H1 (cell line): Measurements from ENCODE around the gene IAPP. TPM values are rescaled to one million over a fixed set of nuclear protein-coding genes. Genes with fewer than 3 reads are reported as not detected.

ENCODE experiments used
- CTCF ChIA-PET: fragments of 300-600 bp; sonication (Branson Sonifier 250); formaldehyde crosslinking; loops from one replicate; lab custom pipeline; 2021; ENCODE audit not compliant: partially characterized antibody; lab: Charles Lee
- POLR2A ChIA-PET: fragments of 300-600 bp; sonication (Branson Sonifier 250); formaldehyde crosslinking; loops from one replicate; lab custom pipeline; 2021; ENCODE audit warnings: inconsistent platforms; ENCODE audit not compliant: partially characterized antibody; lab: Charles Lee
- DNase-seq, 2 experiments: peaks; one replicate each; pipeline versions ENCODE4 v3.0.0 to v3.0.0-alpha.2; 2010 to 2022; ENCODE audit warnings: low spot score in 2 of 2, low read depth in 1 of 2, mixed read lengths in 1 of 2
- FAIRE-seq: peaks from 2 replicates; lab custom pipeline; 2011; peaks lifted over from hg19 to GRCh38; lab: Jason Lieb, UNC
- H2AFZ ChIP-seq: 2 replicates; pipeline ENCODE4 v1.8.1; 2012; ENCODE audit warnings: low read length, inconsistent platforms
- H2AK5ac ChIP-seq: 2 replicates; pipeline ENCODE4 v1.6.1; 2013; ENCODE audit warnings: low read depth, low read length
- H2BK120ac ChIP-seq: replicated peaks from 2 replicates; pipeline ENCODE3; 2013; ENCODE audit warnings: low read depth, low read length, inconsistent platforms
- H2BK12ac ChIP-seq: 2 replicates; pipeline ENCODE4 v1.6.1; 2013; ENCODE audit warnings: low read depth, low read length
- H2BK15ac ChIP-seq: 2 replicates; pipeline ENCODE4 v1.6.1; 2013; ENCODE audit warnings: low read length
- H2BK20ac ChIP-seq: 2 replicates; pipeline ENCODE4 v1.6.1; 2013; ENCODE audit warnings: low read length
- H2BK5ac ChIP-seq: 2 replicates; pipeline ENCODE4 v1.6.1; 2013; ENCODE audit warnings: low read depth, low read length
- H3K14ac ChIP-seq: 2 replicates; pipeline ENCODE4 v1.6.1; 2013; ENCODE audit warnings: inconsistent platforms; ENCODE audit not compliant: insufficient read length
- H3K18ac ChIP-seq: 2 replicates; pipeline ENCODE4 v1.6.1; 2013; ENCODE audit warnings: low read length; ENCODE audit errors: extremely low read depth
- H3K23ac ChIP-seq: 2 replicates; pipeline ENCODE4 v1.6.1; 2013; ENCODE audit warnings: inconsistent platforms; ENCODE audit not compliant: insufficient read length
- H3K23me2 ChIP-seq: 2 replicates; pipeline ENCODE4 v1.6.1; 2013; ENCODE audit warnings: low read depth, low read length
- H3K27ac ChIP-seq: 2 replicates; pipeline ENCODE4 v1.6.1; 2011; ENCODE audit warnings: low read depth, low read length, inconsistent platforms
- H3K27me3 ChIP-seq, 4 experiments: replicated peaks in 1 of 4; 1 replicate in 1 of 4; 2 replicates in 3 of 4; pipeline versions ENCODE4 v1.6.1 to v1.8.1; 2011 to 2013; ENCODE audit warnings: low read length in 3 of 4, mild to moderate bottlenecking in 3 of 4, inconsistent platforms in 2 of 4, mixed read lengths in 2 of 4, moderate library complexity in 1 of 4; ENCODE audit not compliant: control insufficient read depth in 3 of 4, insufficient read depth in 3 of 4; ENCODE audit errors: extremely low read depth in 1 of 4
- H3K36me3 ChIP-seq, 4 experiments: 2 replicates each; pipeline versions ENCODE4 v1.6.1 to v1.8.1; 2011 to 2013; ENCODE audit warnings: mild to moderate bottlenecking in 4 of 4, low read length in 3 of 4, moderate library complexity in 2 of 4, control low read depth in 1 of 4, inconsistent platforms in 1 of 4; ENCODE audit not compliant: insufficient read depth in 4 of 4, control insufficient read depth in 2 of 4
- H3K4ac ChIP-seq: replicated peaks from 2 replicates; pipeline ENCODE3; 2013; ENCODE audit warnings: low read length, low read depth, mixed read lengths, inconsistent platforms; ENCODE audit not compliant: insufficient read length
- H3K4me1 ChIP-seq, 4 experiments: replicated peaks in 1 of 4; 1 replicate in 1 of 4; 2 replicates in 3 of 4; pipeline versions ENCODE4 v1.6.1 to v1.8.1; 2011 to 2013; ENCODE audit warnings: low read length in 3 of 4, inconsistent platforms in 2 of 4, mixed read lengths in 1 of 4; ENCODE audit not compliant: insufficient read depth in 4 of 4, control insufficient read depth in 3 of 4
- H3K4me2 ChIP-seq, 2 experiments: 2 replicates each; pipeline versions ENCODE4 v1.6.1 to v1.8.1; 2011 to 2013; ENCODE audit warnings: low read depth in 2 of 2, low read length in 2 of 2, control low read depth in 1 of 2, inconsistent platforms in 1 of 2, mild to moderate bottlenecking in 1 of 2; ENCODE audit not compliant: insufficient read depth in 1 of 2
- H3K4me3 ChIP-seq, 4 experiments: fragments of 200-600, 300-600 bp in 1 of 4; sonication (generic), shearing (Covaris generic), sonication (Bioruptor Twin) in 1 of 4; 2 replicates each; pipeline versions ENCODE4 v1.5.1 to v1.8.1; 2011 to 2016; ENCODE audit warnings: low read length in 4 of 4, low read depth in 3 of 4, control low read depth in 2 of 4, inconsistent platforms in 2 of 4, mild to moderate bottlenecking in 2 of 4, mixed read lengths in 1 of 4, moderate library complexity in 1 of 4; ENCODE audit not compliant: insufficient read depth in 2 of 4; ENCODE audit errors: extremely low read depth in 1 of 4
- H3K56ac ChIP-seq: replicated peaks from 2 replicates; pipeline ENCODE3; 2013; ENCODE audit warnings: low read depth, mild to moderate bottlenecking, mixed read lengths, low read length, inconsistent platforms; ENCODE audit not compliant: insufficient read length
- H3K79me1 ChIP-seq: 2 replicates; pipeline ENCODE4 v1.6.1; 2013; ENCODE audit warnings: low read depth, low read length, control low read depth
- H3K79me2 ChIP-seq, 2 experiments: 2 replicates each; pipeline versions ENCODE4 v1.6.1 to v1.8.1; 2012 to 2013; ENCODE audit warnings: low read length in 2 of 2, mild to moderate bottlenecking in 2 of 2, inconsistent platforms in 1 of 2; ENCODE audit not compliant: insufficient read depth in 2 of 2, control insufficient read depth in 1 of 2
- H3K9ac ChIP-seq, 4 experiments: replicated peaks in 1 of 4; 1 replicate in 1 of 4; 2 replicates in 3 of 4; pipeline versions ENCODE4 v1.6.1 to v1.8.1; 2011 to 2013; ENCODE audit warnings: low read depth in 3 of 4, low read length in 3 of 4, control low read depth in 2 of 4, mild to moderate bottlenecking in 2 of 4, moderate library complexity in 2 of 4, inconsistent platforms in 1 of 4; ENCODE audit errors: extremely low read depth in 1 of 4
- H3K9me3 ChIP-seq, 2 experiments: 2 replicates each; pipeline versions ENCODE4 v1.6.1 to v1.8.1; 2012 to 2013; ENCODE audit warnings: mild to moderate bottlenecking in 2 of 2, moderate library complexity in 2 of 2, control low read depth in 1 of 2, inconsistent platforms in 1 of 2, low read depth in 1 of 2, low read length in 1 of 2, mixed read lengths in 1 of 2; ENCODE audit not compliant: insufficient read depth in 2 of 2
- H4K20me1 ChIP-seq, 2 experiments: replicated peaks in 1 of 2; 2 replicates each; pipeline versions ENCODE3 to v1.8.1; 2011 to 2013; ENCODE audit warnings: inconsistent platforms in 2 of 2, low read length in 2 of 2, mild to moderate bottlenecking in 1 of 2; ENCODE audit not compliant: insufficient read depth in 2 of 2, control insufficient read depth in 1 of 2
- H4K5ac ChIP-seq: 2 replicates; pipeline ENCODE4 v1.6.1; 2013; ENCODE audit warnings: low read length, low read depth, mixed read lengths, inconsistent platforms; ENCODE audit not compliant: insufficient read length
- H4K8ac ChIP-seq: 2 replicates; pipeline ENCODE4 v1.8.0; 2013; ENCODE audit warnings: mild to moderate bottlenecking, moderate library complexity, low read length, inconsistent platforms; ENCODE audit not compliant: insufficient read depth; ENCODE audit errors: extremely low read depth
- H4K91ac ChIP-seq: replicated peaks from 2 replicates; pipeline ENCODE3; 2013; ENCODE audit warnings: low read length, mixed read lengths, inconsistent platforms; ENCODE audit not compliant: insufficient read length
- ASH2L ChIP-seq: fragments of 200-600, 300-600 bp; sonication (generic); IDR thresholded peaks from one replicate; pipeline ENCODE4 v1.7.1; 2017; ENCODE audit warnings: low read length
- ATF2 ChIP-seq: IDR thresholded peaks from 2 replicates; pipeline ENCODE4 v1.6.1; 2012; ENCODE audit warnings: low read length, inconsistent platforms
- NANOG ChIP-seq: IDR thresholded peaks from 2 replicates; pipeline ENCODE4 v1.6.1; 2011; ENCODE audit warnings: low read length, low read depth, mild to moderate bottlenecking, inconsistent platforms; ENCODE audit not compliant: insufficient read depth, poor library complexity, severe bottlenecking
- POLR2A ChIP-seq, 2 experiments: IDR thresholded peaks; 1 replicate in 1 of 2; 2 replicates in 1 of 2; pipeline ENCODE4 v1.6.1; 2011; ENCODE audit warnings: low read depth in 2 of 2, low read length in 2 of 2, mild to moderate bottlenecking in 2 of 2; ENCODE audit errors: control extremely low read depth in 1 of 2
- ZNF274 ChIP-seq: IDR thresholded peaks from 2 replicates; pipeline ENCODE4 v1.7.0; 2012; ENCODE audit warnings: low read length, borderline replicate concordance; ENCODE audit errors: extremely low read depth
- WGBS, 2 experiments: shearing (Covaris generic) in 1 of 2; methylation state at CpG; one replicate each; pipeline versions ENCODE4 v1.1.6 to v1.1.7; 2013 to 2015; ENCODE audit warnings: low lambda C conversion rate in 2 of 2, mixed read lengths in 2 of 2, inconsistent platforms in 1 of 2, low coverage in 1 of 2, missing lambda C conversion rate in 1 of 2; ENCODE audit not compliant: insufficient replicate concordance in 2 of 2, insufficient coverage in 1 of 2, insufficient read length in 1 of 2; ENCODE audit errors: extremely low coverage in 1 of 2, missing lambda C conversion rate in 1 of 2; 5-methylcytosine and 5-hydroxymethylcytosine counted together
- polyA plus RNA-seq, 7 experiments: library from polyadenylated mRNA; depleted of rRNA in 3 of 7; stranded (reverse) in 5 of 7; unstranded in 2 of 7; fragments of >200 nt in 5 of 7; fragments of 200-250 nt in 2 of 7; gene quantifications; 1 replicate in 5 of 7; 2 replicates in 1 of 7; 4 replicates in 1 of 7; pipeline versions ENCODE4 v1.2.1 to v1.2.3, GENCODE V29; 2011 to 2013; ENCODE audit warnings: missing spikeins in 2 of 7, mixed read lengths in 2 of 7
- total RNA-seq: library from RNA; stranded (reverse); fragmentation: NEBNext Ultra II Directional; extraction: Animal tissue kit (Norgen Biotek cat#: 25700); gene quantifications from 2 replicates; pipeline ENCODE4 v1.2.1, GENCODE V29; 2021

Gene IAPP
- total and polyA plus RNA-seq, 2 of the 8 experiments (the other 6 are each of a cell fraction or from before 2014, with no cell fraction given), result not detected

GRCh38 chr12:21350975-21351374 is 21.7 kb upstream of the IAPP start:
- FAIRE-seq (no peak), DNase-seq (no peak)
- Histone ChIP-seq H3K27ac (no peak overlapping the region), H3K14ac (no peak overlapping the region), H4K5ac (no peak overlapping the region), H3K4me3 (no peak overlapping the region), H3K4me1 (0 out of 7 replicates have a peak, but pooled peaks cover 0 to 2% (median 0%) of the 10 kb centered on the region in 4 experiments), H3K9ac (no peak overlapping the region), H4K20me1 (no peaks in the 10 kb centered on the region), H4K91ac (no peak overlapping the region), H3K23ac (no peak overlapping the region), H3K36me3 (no peaks in the 10 kb centered on the region), H2BK15ac (no peak overlapping the region), H2BK12ac (no peak overlapping the region), H2BK20ac (no peak overlapping the region), H2AFZ (no peak overlapping the region), H3K79me2 (no peaks in the 10 kb centered on the region), H4K8ac (no peak overlapping the region), H3K27me3 (no peaks in the 10 kb centered on the region), H2AK5ac (no peak overlapping the region), H3K4ac (no peak overlapping the region), H3K23me2 (no peaks in the 10 kb centered on the region), H3K9me3 (no peaks in the 10 kb centered on the region), H3K4me2 (no peak overlapping the region), H3K79me1 (no peaks in the 10 kb centered on the region), H2BK5ac (no peak overlapping the region), H2BK120ac (no peak overlapping the region), H3K18ac (no peak overlapping the region), H3K56ac (no peak overlapping the region)
- ChIA-PET CTCF (no interaction called here), POLR2A (no interaction called here)
- 95% methylated on average over 1 of the region's 1 CpG; no CpG with 5 or more reads in 1 of the 2 experiments for WGBS, 2 experiments
- TF ChIP-seq POLR2A (IDR thresholded peaks at IDR 0.05; ENCODE audit: control extremely low read depth in 1 of 2, low read depth in 2 of 2, low read length in 2 of 2), result no peak
- TF ChIP-seq ASH2L, result no peak
- TF ChIP-seq NANOG, result no peak
- TF ChIP-seq ZNF274, result no peak
- TF ChIP-seq ATF2, result no peak
